ENCODE results near the gene SLC6A7.
"Not testable (repeated sequence)": the region's sequence is repeated elsewhere in the genome, so short reads cannot be mapped to it uniquely, and the experiment has no call there.

Gene SLC6A7

DNA sequence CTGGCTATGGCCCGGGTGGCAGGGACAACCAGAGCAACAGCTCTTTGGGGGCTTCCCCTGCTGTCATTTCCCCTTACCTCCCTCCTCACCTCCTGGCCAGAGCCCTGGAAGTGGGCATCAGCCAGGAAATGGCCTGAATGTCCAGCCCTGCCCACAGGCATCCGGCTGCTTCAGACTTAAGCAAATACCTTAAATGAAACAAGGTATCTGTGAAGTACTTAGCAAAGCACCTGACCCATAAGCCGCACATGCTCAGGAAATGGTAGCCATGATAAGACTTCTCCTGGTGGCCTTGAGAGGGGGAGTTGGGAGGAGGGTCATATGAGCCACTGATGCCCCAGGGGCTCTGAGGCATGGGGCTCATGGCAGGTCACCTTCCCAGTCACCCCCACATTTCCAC lies 55.9 kb downstream of the SLC6A7 start:
- DNase-seq = no peak

- DNase-seq = no peak
Measured at GRCh38 chr5:150246429-150246828, 56.6 kb downstream of the SLC6A7 start.

GRCh38 chr5:150246835-150247234 lies 57.0 kb downstream of the SLC6A7 start:
- no peak for DNase-seq

DNA sequence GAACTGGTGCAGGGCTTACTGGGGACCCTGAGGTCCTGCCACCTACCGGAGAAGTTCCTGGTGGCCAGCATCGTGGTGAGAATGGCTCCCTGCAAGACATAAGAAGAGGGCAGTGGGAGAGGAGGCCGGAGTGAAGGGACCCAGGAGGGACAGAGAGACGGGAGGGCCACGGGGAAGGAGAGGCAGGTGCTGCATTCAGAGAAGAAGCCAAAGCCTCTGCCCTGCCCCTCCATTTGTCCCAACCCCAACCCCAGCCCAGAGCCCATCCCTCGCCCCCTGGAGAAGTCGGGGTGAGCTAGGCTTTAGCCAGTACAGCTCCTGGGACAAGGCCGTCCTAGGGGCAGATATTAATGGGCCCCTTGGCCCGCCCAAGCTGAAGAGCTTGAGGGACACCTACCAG lies 57.9 kb downstream of the SLC6A7 start:
- no peak for DNase-seq

- DNase-seq = not testable (repeated sequence)
Measured at GRCh38 chr5:150248493-150248892, 58.6 kb downstream of the SLC6A7 start.

GRCh38 chr5:150248946-150249345 lies 59.1 kb downstream of the SLC6A7 start:
- no peak for DNase-seq

- no peak for DNase-seq
Measured at GRCh38 chr5:150249744-150250143, 59.9 kb downstream of the SLC6A7 start.

- DNase-seq = no peak
Measured at GRCh38 chr5:150251504-150251903, 61.6 kb downstream of the SLC6A7 start.

DNA sequence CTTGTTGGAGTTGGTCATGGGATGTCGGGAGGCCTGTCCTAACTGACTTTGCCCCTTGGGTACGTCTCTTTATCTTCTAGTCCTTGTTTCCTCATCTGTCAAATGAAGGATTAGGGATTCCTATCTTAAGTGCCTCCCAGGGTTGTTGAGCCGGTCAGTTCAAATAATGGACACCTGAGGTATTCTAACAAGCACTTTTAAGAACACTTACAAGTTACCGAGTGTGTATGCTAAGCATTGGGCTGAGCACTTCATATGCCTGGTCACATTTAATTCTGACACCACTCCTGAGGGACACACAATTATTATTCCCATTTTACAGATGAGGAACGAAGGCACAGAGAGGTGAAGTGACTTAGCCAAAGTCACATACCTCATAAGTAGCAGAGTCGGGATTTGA lies 62.6 kb downstream of the SLC6A7 start:
- DNase-seq = no peak

DNA sequence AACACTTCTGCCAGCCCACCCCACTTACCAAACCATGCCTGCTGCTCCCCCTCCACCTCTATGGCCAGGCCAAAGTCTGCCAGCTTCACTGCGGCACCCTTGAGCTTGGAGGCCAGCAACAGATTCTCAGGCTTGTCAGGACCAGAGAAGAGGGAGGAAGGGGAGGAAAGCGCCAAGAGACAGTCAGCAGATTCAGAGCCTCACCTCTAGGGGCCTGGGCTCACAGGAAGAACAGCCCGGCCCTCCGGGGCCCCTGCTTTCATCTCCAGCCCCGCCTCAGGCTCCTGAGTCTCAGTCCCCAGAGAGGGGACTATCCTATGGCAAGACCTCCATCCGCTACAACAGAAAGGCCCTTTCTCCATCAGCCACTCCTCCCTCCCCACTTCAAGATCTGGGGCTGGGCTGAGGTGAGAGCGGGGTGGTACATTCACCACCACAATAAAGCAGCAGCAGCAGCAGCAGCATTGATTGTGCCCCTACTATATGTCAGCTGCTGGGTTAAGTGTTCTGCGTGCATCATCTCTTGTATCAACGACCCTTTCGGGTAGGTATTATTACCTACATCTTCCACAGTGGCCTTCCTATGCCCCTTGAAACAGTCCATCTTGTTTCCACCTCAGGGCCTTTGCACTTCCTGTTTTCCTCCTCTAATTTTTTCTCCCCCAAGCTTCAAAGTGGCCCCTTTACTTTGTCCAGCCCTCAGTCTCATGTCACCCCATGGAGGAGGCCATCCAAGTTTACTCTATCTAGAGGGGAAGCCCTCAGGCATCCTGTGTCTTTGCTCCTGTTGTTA lies 63.8 kb downstream of the SLC6A7 start:
- DNase-seq = no peak

DNA sequence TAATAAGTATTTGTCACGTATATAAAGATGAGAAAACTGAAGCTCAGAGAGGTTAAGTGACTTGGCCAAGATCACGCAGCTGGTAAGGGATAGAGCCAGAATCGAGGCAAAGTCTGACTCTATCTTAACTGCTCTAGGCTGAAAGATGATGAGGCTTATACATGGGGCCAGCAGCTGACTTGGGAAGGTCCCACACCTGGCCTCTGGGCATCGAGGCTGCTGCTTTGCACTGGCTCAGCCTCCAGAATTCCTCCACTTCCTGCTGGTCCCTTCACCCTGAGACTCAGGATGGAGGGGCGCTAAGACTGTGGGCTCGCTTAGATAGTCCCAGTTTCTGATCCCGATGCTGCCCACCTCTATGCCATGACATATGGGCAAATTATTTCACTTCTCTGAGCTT lies 64.5 kb downstream of the SLC6A7 start:
- no peak for DNase-seq

DNA sequence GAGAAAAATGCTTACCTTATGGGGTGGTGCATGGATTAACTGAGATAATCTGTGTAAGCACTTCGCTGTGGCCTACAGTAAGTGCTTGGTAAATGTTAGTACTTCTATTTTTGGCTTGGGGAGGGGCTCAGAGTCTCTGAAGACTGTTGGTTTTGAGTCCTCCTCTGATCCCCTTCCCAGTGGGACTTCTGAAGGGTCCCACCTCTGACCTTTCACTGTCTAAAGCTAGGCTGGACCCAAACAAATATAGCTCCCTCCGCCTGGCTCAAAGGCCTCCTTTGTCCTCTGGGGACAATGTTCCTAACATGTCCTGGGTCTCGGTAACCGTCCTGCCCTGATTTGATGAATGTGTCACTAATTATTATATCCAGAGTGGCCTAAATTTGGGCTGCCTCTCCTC lies 64.9 kb downstream of the SLC6A7 start:
- DNase-seq = no peak

- no peak for DNase-seq
Measured at GRCh38 chr5:150255659-150256409, 66.0 kb downstream of the SLC6A7 start.

GRCh38 chr5:150256410-150257064 lies 66.7 kb downstream of the SLC6A7 start:
- no peak for DNase-seq

DNA sequence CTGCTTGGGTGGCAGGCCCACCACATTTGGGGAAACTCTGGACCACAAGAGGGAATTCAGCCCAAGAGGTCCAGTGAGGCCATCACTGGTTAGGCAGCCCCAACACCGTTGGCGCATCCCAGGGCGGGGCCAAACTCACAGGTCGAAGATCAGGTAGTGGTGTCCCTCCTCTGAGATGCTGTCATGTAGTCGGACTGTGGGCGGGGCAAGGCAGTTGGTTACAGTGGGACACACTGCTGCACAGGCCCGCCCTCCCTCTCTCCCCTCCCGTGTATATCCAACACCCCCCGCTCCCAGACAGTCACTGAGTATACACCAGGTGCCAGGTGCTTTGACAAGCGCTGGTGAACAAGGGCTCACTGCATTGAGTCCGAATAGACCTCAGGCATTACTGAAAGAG lies 67.6 kb downstream of the SLC6A7 start:
- DNase-seq = no peak

DNA sequence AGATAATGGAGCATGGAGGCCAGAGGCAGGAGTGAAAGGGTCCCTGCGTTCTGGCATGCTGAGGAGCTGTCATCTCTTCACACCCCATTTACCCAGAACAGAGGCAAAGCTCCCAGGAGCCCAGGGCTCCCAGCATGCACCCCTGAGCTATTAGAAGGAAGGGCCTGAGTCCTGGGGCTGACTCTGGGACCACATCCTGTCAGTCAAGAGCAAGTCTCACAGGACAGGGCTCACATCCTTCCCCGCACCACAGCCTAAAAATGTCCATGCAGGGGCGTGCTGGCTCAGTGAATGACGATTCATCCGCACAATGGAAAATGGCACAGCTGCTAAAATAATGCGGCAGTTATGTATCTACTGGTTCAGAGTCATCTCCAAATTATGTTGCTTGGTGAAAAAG lies 68.3 kb downstream of the SLC6A7 start:
- DNase-seq = no peak
